Measurements from ENCODE around the gene NTNG2.

NTNG2 gene

GRCh38 chr9:132249690-132250089, 87.8 kb downstream of the NTNG2 start:
- TF ChIP-seq CTCF (IDR thresholded peaks at IDR 0.05) = no peak
- Histone ChIP-seq H3K9me3 (no peaks in the 10 kb centered on the region), H3K4me3 (ENCODE audit: low read depth in 1 of 2, low read length in 1 of 2) (no peak overlapping the region), H3K27ac (no peak overlapping the region), H3K27me3 (peaks cover 47% of the 10 kb centered on the region), H3K36me3 (no peaks in the 10 kb centered on the region), H3K4me1 (ENCODE audit: control insufficient read depth in 1 of 2, insufficient read depth in 1 of 2, low read depth in 1 of 2, low read length in 1 of 2) (no peaks in the 10 kb centered on the region)

GRCh38 chr9:132250324-132251262, 88.7 kb downstream of the NTNG2 start:
- peaks cover 42% of the 10 kb centered on the region for H3K27me3 ChIP-seq
- no peaks in the 10 kb centered on the region for H3K9me3 ChIP-seq
- no peak overlapping the region for H3K27ac ChIP-seq
- no peak overlapping the region for H3K4me3 ChIP-seq (ENCODE audit: low read depth in 1 of 2, low read length in 1 of 2)
- no peaks in the 10 kb centered on the region for H3K4me1 ChIP-seq (ENCODE audit: control insufficient read depth in 1 of 2, insufficient read depth in 1 of 2, low read depth in 1 of 2, low read length in 1 of 2)
- H3K36me3 ChIP-seq = no peaks in the 10 kb centered on the region
- no peak for TF ChIP-seq CTCF (IDR thresholded peaks at IDR 0.05)

- Histone ChIP-seq H3K4me1 (ENCODE audit: control insufficient read depth in 1 of 2, insufficient read depth in 1 of 2, low read depth in 1 of 2, low read length in 1 of 2) (peaks cover 5 to 6% of the 10 kb centered on the region in 2 experiments), H3K27me3 (no peaks in the 10 kb centered on the region), H3K27ac (no peak overlapping the region), H3K4me3 (ENCODE audit: low read depth in 1 of 2, low read length in 1 of 2) (no peak overlapping the region), H3K9me3 (no peaks in the 10 kb centered on the region), H3K36me3 (peaks cover 51% of the 10 kb centered on the region)
- TF ChIP-seq CTCF (IDR thresholded peaks at IDR 0.05) = no peak
Observed at GRCh38 chr9:132260846-132261245, 99.0 kb downstream of the NTNG2 start.

GRCh38 chr9:132266017-132266416, 104.2 kb downstream of the NTNG2 start:
- Histone ChIP-seq H3K36me3 (peaks cover 99% of the 10 kb centered on the region), H3K27me3 (no peaks in the 10 kb centered on the region), H3K4me1 (ENCODE audit: control insufficient read depth in 1 of 2, insufficient read depth in 1 of 2, low read depth in 1 of 2, low read length in 1 of 2) (no peaks in the 10 kb centered on the region), H3K9me3 (peaks cover 4% of the 10 kb centered on the region), H3K27ac (no peak overlapping the region), H3K4me3 (ENCODE audit: low read depth in 1 of 2, low read length in 1 of 2) (no peak overlapping the region)
- TF ChIP-seq CTCF (IDR thresholded peaks at IDR 0.05) = no peak

GRCh38 chr9:132267660-132268059, 105.8 kb downstream of the NTNG2 start:
- Histone ChIP-seq H3K9me3 (peaks cover 4% of the 10 kb centered on the region), H3K27ac (no peak overlapping the region), H3K4me1 (ENCODE audit: control insufficient read depth in 1 of 2, insufficient read depth in 1 of 2, low read depth in 1 of 2, low read length in 1 of 2) (no peaks in the 10 kb centered on the region), H3K27me3 (no peaks in the 10 kb centered on the region), H3K36me3 (peaks cover 99% of the 10 kb centered on the region), H3K4me3 (ENCODE audit: low read depth in 1 of 2, low read length in 1 of 2) (no peak overlapping the region)
- TF ChIP-seq CTCF (IDR thresholded peaks at IDR 0.05) = no peak
